ENCODE data around the gene TAS2R46. TPM values are rescaled to one million over a fixed set of nuclear protein-coding genes. Genes with fewer than 3 reads are reported as not detected.
"Not testable (repeated sequence)": the region's sequence is repeated elsewhere in the genome, so short reads cannot be mapped to it uniquely, and the experiment has no call there.

TAS2R46 gene
- total and polyA plus RNA-seq, 7 donors = 0.04 to 0.51 (median 0.23) TPM; not detected in 3

- intact Hi-C loops (cut with DNase I) = no loop called here
- Histone ChIP-seq H3K9me3 (no peaks in the 10 kb centered on the region), H3K27me3 (ENCODE audit: insufficient read depth in 3 of 3, low read length in 2 of 3) (no peaks in the 10 kb centered on the region), H3K4me3 (no peak overlapping the region), H3K4me1 (no peaks in the 10 kb centered on the region), H3K27ac (no peak overlapping the region), H3K36me3 (ENCODE audit: insufficient read depth in 1 of 2, low read depth in 1 of 2) (peaks cover 0 to 3% of the 10 kb centered on the region in 2 donors)
- no peak for ATAC-seq
- WGBS, 3 donors = 56 to 83% (median 68%) methylated on average over 1 of the region's 1 CpG
- no peak for DNase-seq
- no peak for TF ChIP-seq CTCF (IDR thresholded peaks at IDR 0.05)
Observed at GRCh38 chr12:11040162-11040561, 21.9 kb downstream of the TAS2R46 start.

GRCh38 chr12:11039171-11039570 is 22.9 kb downstream of the TAS2R46 start:
- intact Hi-C loops (cut with DNase I) = loop anchor here in 1 of 2 donors (2.0 kb wide), 1 partner anchor 28 kb away; no protein-coding TSS in a partner anchor
- Histone ChIP-seq H3K4me1 (no peaks in the 10 kb centered on the region), H3K4me3 (no peak overlapping the region), H3K27ac (no peak overlapping the region), H3K27me3 (ENCODE audit: insufficient read depth in 3 of 3, low read length in 2 of 3) (no peaks in the 10 kb centered on the region), H3K9me3 (no peaks in the 10 kb centered on the region), H3K36me3 (ENCODE audit: insufficient read depth in 1 of 2, low read depth in 1 of 2) (no peaks in the 10 kb centered on the region)
- WGBS, 3 donors = 63 to 74% (median 73%) methylated on average over 3 of the region's 3 CpGs
- ATAC-seq (no peak), DNase-seq (no peak)
- TF ChIP-seq CTCF (IDR thresholded peaks at IDR 0.05) = no peak

- intact Hi-C loops (cut with DNase I); H3K9me3 ChIP-seq; ATAC-seq; H3K36me3 ChIP-seq (ENCODE audit: insufficient read depth in 1 of 2, low read depth in 1 of 2); H3K4me3 ChIP-seq; H3K27me3 ChIP-seq (ENCODE audit: insufficient read depth in 3 of 3, low read length in 2 of 3); DNase-seq; H3K4me1 ChIP-seq; H3K27ac ChIP-seq: not testable (repeated sequence)
- WGBS, 3 donors = 100% methylated on average over 1 of the region's 3 CpGs; no CpG with 5 or more reads in 2 of the 3 donors
Observed at GRCh38 chr12:11033959-11034358, 28.1 kb downstream of the TAS2R46 start.

- no peak within 1 kb of the TSS for H3K27ac ChIP-seq
- no peaks in the 10 kb centered on the region for H3K4me1 ChIP-seq
- intact Hi-C loops (cut with DNase I) = no loop called here
- no peak for DNase-seq
- no peaks in the 10 kb centered on the region for H3K36me3 ChIP-seq (ENCODE audit: insufficient read depth in 1 of 2, low read depth in 1 of 2)
- no peaks in the 10 kb centered on the region for H3K27me3 ChIP-seq (ENCODE audit: insufficient read depth in 3 of 3, low read length in 2 of 3)
- ATAC-seq = no peak
- no peak within 1 kb of the TSS for H3K4me3 ChIP-seq
- 96 to 98% (median 98%) methylated on average over 6 of the region's 6 CpGs for WGBS, 3 donors
- H3K9me3 ChIP-seq = no peaks in the 10 kb centered on the region
- no peak for TF ChIP-seq CTCF (IDR thresholded peaks at IDR 0.05)
Observed at GRCh38 chr12:11031307-11031706, 30.8 kb downstream of the TAS2R46 start, which contains the start of gene TAS2R31. TAS2R31 (minus strand) TSS chr12:11031407; CDS start chr12:11031335, 72 bp downstream.

- Histone ChIP-seq H3K4me1 (no peaks in the 10 kb centered on the region), H3K27me3 (ENCODE audit: insufficient read depth in 3 of 3, low read length in 2 of 3) (no peaks in the 10 kb centered on the region), H3K9me3 (no peaks in the 10 kb centered on the region), H3K27ac (no peak overlapping the region), H3K4me3 (no peak overlapping the region), H3K36me3 (ENCODE audit: insufficient read depth in 1 of 2, low read depth in 1 of 2) (peaks cover 0 to 3% of the 10 kb centered on the region in 2 donors)
- 94 to 97% (median 94%) methylated on average over 6 of the region's 6 CpGs for WGBS, 3 donors
- intact Hi-C loops (cut with DNase I) = no loop called here
- no peak for DNase-seq
- no peak for TF ChIP-seq CTCF (IDR thresholded peaks at IDR 0.05)
- no peak for ATAC-seq
Observed at GRCh38 chr12:11026118-11026517, 36.0 kb downstream of the TAS2R46 start.
